Immature natural killer cell (primary cell): ENCODE measurements around the gene PPP4R3B. TPM values are rescaled to one million over a fixed set of nuclear protein-coding genes. Genes with fewer than 3 reads are reported as not detected.

Source experiments
- DNase-seq, 3 donors: peaks; one replicate each; pipeline ENCODE4 v3.0.0; 2022; ENCODE audit warnings: mixed read lengths in 1 of 3
- H3K27ac Mint-ChIP-seq, 6 donors: one replicate each; pipeline ENCODE4 v1.8.0; 2020; ENCODE audit warnings: mixed read lengths in 6 of 6, mild to moderate bottlenecking in 5 of 6, inconsistent platforms in 4 of 6, moderate library complexity in 3 of 6
- H3K27me3 Mint-ChIP-seq, 3 donors: one replicate each; pipeline ENCODE4 v1.8.0; 2020 to 2021; ENCODE audit warnings: low read depth in 3 of 3, mild to moderate bottlenecking in 3 of 3, mixed read lengths in 3 of 3, moderate library complexity in 3 of 3, inconsistent platforms in 1 of 3
- H3K36me3 Mint-ChIP-seq, 3 donors: one replicate each; pipeline ENCODE4 v1.8.0; 2020; ENCODE audit warnings: mixed read lengths in 3 of 3, inconsistent platforms in 2 of 3, mild to moderate bottlenecking in 2 of 3
- H3K4me1 Mint-ChIP-seq, 2 donors: one replicate each; pipeline ENCODE4 v1.8.0; 2020; ENCODE audit warnings: inconsistent platforms in 2 of 2, mild to moderate bottlenecking in 2 of 2, mixed read lengths in 2 of 2, moderate library complexity in 1 of 2
- H3K4me3 Mint-ChIP-seq, 5 donors: one replicate each; pipeline ENCODE4 v1.8.0; 2020; ENCODE audit warnings: mild to moderate bottlenecking in 5 of 5, mixed read lengths in 5 of 5, inconsistent platforms in 3 of 5, moderate library complexity in 3 of 5
- H3K9me3 Mint-ChIP-seq, 6 donors: one replicate each; pipeline ENCODE4 v1.8.0; 2020; ENCODE audit warnings: mild to moderate bottlenecking in 6 of 6, mixed read lengths in 6 of 6, inconsistent platforms in 4 of 6, moderate library complexity in 3 of 6
- polyA plus RNA-seq, 3 donors: library from polyadenylated mRNA; unstranded; fragments of 300-500 nt; fragmentation: Illumina TruSeq; gene quantifications; one replicate each; pipeline ENCODE4 v1.2.3, GENCODE V29; 2021

The PPP4R3B gene
- polyA plus RNA-seq = 10 to 100 TPM; 49.7 to 87.7 (median 58.3) TPM

GRCh38 chr2:55617175-55618024, at the start of gene PPP4R3B:
Gene PPP4R3B (minus strand): TSS chr2:55617622. CDS start chr2:55617285, 337 bp downstream.
- peak; percentile 99 for DNase-seq
- H3K4me1 Mint-ChIP-seq = peaks cover 44 to 51% of the 10 kb centered on the region in 2 donors

GRCh38 chr2:55653255-55653654, 35.8 kb upstream of the PPP4R3B start:
- Mint-ChIP-seq H3K36me3 (peaks cover 21 to 44% (median 27%) of the 10 kb centered on the region in 3 donors), H3K27ac (no peak overlapping the region), H3K4me1 (no peaks in the 10 kb centered on the region)

More at GRCh38 chr2:55617175-55618024, at the start of gene PPP4R3B:
- no peak within 1 kb of the TSS for H3K4me3 Mint-ChIP-seq
- no peak within 1 kb of the TSS for H3K27ac Mint-ChIP-seq
- H3K36me3 Mint-ChIP-seq = peaks cover 0 to 9% (median 5%) of the 10 kb centered on the region in 3 donors
- no peaks in the 10 kb centered on the region for H3K9me3 Mint-ChIP-seq
- H3K27me3 Mint-ChIP-seq = peaks cover 0 to 6% (median 0%) of the 10 kb centered on the region in 3 donors

GRCh38 chr2:55649211-55649610, 31.8 kb upstream of the PPP4R3B start:
- Mint-ChIP-seq H3K36me3 (peaks cover 13 to 33% (median 21%) of the 10 kb centered on the region in 3 donors), H3K9me3 (no peaks in the 10 kb centered on the region), H3K27ac (no peak overlapping the region), H3K4me1 (no peaks in the 10 kb centered on the region), H3K4me3 (no peak overlapping the region), H3K27me3 (no peaks in the 10 kb centered on the region)
- DNase-seq = no peak

More at GRCh38 chr2:55653255-55653654, 35.8 kb upstream of the PPP4R3B start:
- Mint-ChIP-seq H3K4me3 (no peak overlapping the region), H3K9me3 (no peaks in the 10 kb centered on the region), H3K27me3 (no peaks in the 10 kb centered on the region)
- DNase-seq = no peak

GRCh38 chr2:55636831-55637230, 19.4 kb upstream of the PPP4R3B start:
- no peaks in the 10 kb centered on the region for H3K9me3 Mint-ChIP-seq
- H3K4me3 Mint-ChIP-seq = no peak overlapping the region
- no peak overlapping the region for H3K27ac Mint-ChIP-seq
- H3K27me3 Mint-ChIP-seq = no peaks in the 10 kb centered on the region
- H3K4me1 Mint-ChIP-seq = no peaks in the 10 kb centered on the region
- peaks cover 5 to 31% (median 11%) of the 10 kb centered on the region in 3 donors for H3K36me3 Mint-ChIP-seq
- DNase-seq = no peak

GRCh38 chr2:55628931-55629330, 11.5 kb upstream of the PPP4R3B start:
- no peaks in the 10 kb centered on the region for H3K9me3 Mint-ChIP-seq
- peaks cover 8 to 34% of the 10 kb centered on the region in 2 donors for H3K4me1 Mint-ChIP-seq
- no peak overlapping the region for H3K4me3 Mint-ChIP-seq
- no peak for DNase-seq
- peaks cover 0 to 4% (median 0%) of the 10 kb centered on the region in 3 donors for H3K36me3 Mint-ChIP-seq
- H3K27ac Mint-ChIP-seq = no peak overlapping the region
- H3K27me3 Mint-ChIP-seq = peaks cover 0 to 3% (median 0%) of the 10 kb centered on the region in 3 donors

- Mint-ChIP-seq H3K9me3 (no peaks in the 10 kb centered on the region), H3K27me3 (peaks cover 0 to 3% (median 0%) of the 10 kb centered on the region in 3 donors), H3K36me3 (peaks cover 0 to 4% (median 0%) of the 10 kb centered on the region in 3 donors), H3K4me3 (no peak overlapping the region), H3K27ac (no peak overlapping the region), H3K4me1 (peaks cover 18 to 44% of the 10 kb centered on the region in 2 donors)
- DNase-seq = no peak
Measured at GRCh38 chr2:55627915-55628314, 10.5 kb upstream of the PPP4R3B start.

- H3K4me3 Mint-ChIP-seq = no peak overlapping the region
- no peak overlapping the region for H3K27ac Mint-ChIP-seq
- no peaks in the 10 kb centered on the region for H3K9me3 Mint-ChIP-seq
- no peak for DNase-seq
- H3K36me3 Mint-ChIP-seq = no peaks in the 10 kb centered on the region
- peaks cover 49% of the 10 kb centered on the region in 2 donors for H3K4me1 Mint-ChIP-seq
- H3K27me3 Mint-ChIP-seq = peaks cover 0 to 3% (median 0%) of the 10 kb centered on the region in 3 donors
Measured at GRCh38 chr2:55621802-55622201, 4.4 kb upstream of the PPP4R3B start.

GRCh38 chr2:55620123-55620779, 2.8 kb upstream of the PPP4R3B start:
- Mint-ChIP-seq H3K9me3 (no peaks in the 10 kb centered on the region), H3K4me3 (peak overlapping the region in 3 of 5 donors; percentile 54 to 61 (median 61)), H3K36me3 (no peaks in the 10 kb centered on the region), H3K4me1 (peaks cover 48 to 60% of the 10 kb centered on the region in 2 donors), H3K27ac (peak overlapping the region in 4 of 6 donors; percentile 61 to 78 (median 74)), H3K27me3 (peaks cover 0 to 7% (median 0%) of the 10 kb centered on the region in 3 donors)
- DNase-seq = no peak

- Mint-ChIP-seq H3K4me1 (peaks cover 48 to 60% of the 10 kb centered on the region in 2 donors), H3K4me3 (no peak overlapping the region), H3K27me3 (peaks cover 0 to 6% (median 0%) of the 10 kb centered on the region in 3 donors), H3K9me3 (no peaks in the 10 kb centered on the region), H3K27ac (no peak overlapping the region), H3K36me3 (peaks cover 0 to 6% (median 5%) of the 10 kb centered on the region in 3 donors)
- peak; percentile 45 to 50 (median 50) for DNase-seq
Measured at GRCh38 chr2:55618275-55619055, 1.0 kb upstream of the PPP4R3B start.

- Mint-ChIP-seq H3K4me3 (no peak overlapping the region), H3K27me3 (peaks cover 0 to 6% (median 0%) of the 10 kb centered on the region in 3 donors), H3K36me3 (peaks cover 0 to 8% (median 5%) of the 10 kb centered on the region in 3 donors), H3K4me1 (peaks cover 48 to 56% of the 10 kb centered on the region in 2 donors), H3K9me3 (no peaks in the 10 kb centered on the region), H3K27ac (no peak overlapping the region)
- no peak for DNase-seq
Measured at GRCh38 chr2:55618025-55618274, 528 bp upstream of the PPP4R3B start.

- Mint-ChIP-seq H3K27me3 (peaks cover 0 to 6% (median 0%) of the 10 kb centered on the region in 3 donors), H3K4me1 (peaks cover 39 to 44% of the 10 kb centered on the region in 2 donors), H3K9me3 (no peaks in the 10 kb centered on the region), H3K36me3 (peaks cover 0 to 9% (median 5%) of the 10 kb centered on the region in 3 donors), H3K4me3 (no peak overlapping the region), H3K27ac (no peak overlapping the region)
- peak; percentile 40 to 44 (median 42) for DNase-seq
Measured at GRCh38 chr2:55616551-55617174, 759 bp downstream of the PPP4R3B start.

- H3K27ac Mint-ChIP-seq = no peak overlapping the region
- no peaks in the 10 kb centered on the region for H3K9me3 Mint-ChIP-seq
- H3K4me1 Mint-ChIP-seq = peaks cover 53 to 83% of the 10 kb centered on the region in 2 donors
- peaks cover 0 to 6% (median 5%) of the 10 kb centered on the region in 3 donors for H3K27me3 Mint-ChIP-seq
- H3K4me3 Mint-ChIP-seq = no peak overlapping the region
- DNase-seq = no peak
- peaks cover 0 to 13% (median 5%) of the 10 kb centered on the region in 3 donors for H3K36me3 Mint-ChIP-seq
Measured at GRCh38 chr2:55611997-55612396, 5.4 kb downstream of the PPP4R3B start.
